Prostate gland (tissue), 2 donors: ENCODE results near the gene ATPAF2. TPM values are rescaled to one million over a fixed set of nuclear protein-coding genes. Genes with fewer than 3 reads are reported as not detected.

Experiments used
- DNase-seq: peaks from one replicate; pipeline ENCODE4 v3.0.0-alpha.2; 2019; ENCODE audit warnings: low spot score
- H3K27ac ChIP-seq, 2 donors: fragments of 200-600 bp; sonication (generic); 2 replicates each; pipeline ENCODE4 v1.5.1; 2017 to 2019
- H3K27me3 ChIP-seq: fragments of 200-600 bp; sonication (generic); replicated peaks from 2 replicates; pipeline ENCODE4 v1.5.1; 2019; ENCODE audit not compliant: insufficient read depth
- H3K36me3 ChIP-seq, 2 donors: fragments of 200-600 bp; sonication (generic); 1 replicate in 1 of 2; 2 replicates in 1 of 2; pipeline versions ENCODE4 v1.5.1 to v1.8.1; 2017 to 2019
- H3K4me1 ChIP-seq: fragments of 200-600 bp; sonication (generic); replicated peaks from 2 replicates; pipeline ENCODE4 v1.5.1; 2019
- H3K4me3 ChIP-seq, 2 donors: fragments of 200-600 bp; sonication (generic); 2 replicates each; pipeline ENCODE4 v1.5.1; 2017 to 2019
- H3K9me3 ChIP-seq: fragments of 200-600 bp; sonication (generic); 2 replicates; pipeline ENCODE4 v1.5.1; 2017
- POLR2A ChIP-seq: fragments of 450-650 bp; IDR thresholded peaks from one replicate; pipeline ENCODE4 v1.6.1; 2016; ENCODE audit warnings: antibody characterized with exemption, mild to moderate bottlenecking
- POLR2AphosphoS5 ChIP-seq: sonication (generic); formaldehyde crosslinking; IDR thresholded peaks from one replicate; pipeline ENCODE4 v1.6.1; 2017; ENCODE audit warnings: antibody characterized with exemption
- WGBS: methylation state at CpG from one replicate; pipeline ENCODE4 v1.1.5; 2018; 5-methylcytosine and 5-hydroxymethylcytosine counted together
- intact Hi-C: fragments of 100-400 bp; cut with DNase I; formaldehyde crosslinking; loops from one replicate; pipeline ENCODE4 v1.14.2; 2022
- total RNA-seq, 2 donors: library from RNA; depleted of rRNA; stranded (reverse); fragments of >200 nt; gene quantifications; one replicate each; pipeline ENCODE4 v1.1.0, GENCODE V29; 2016
- TF ChIP-seq, protein P1 (sequence below), 4 experiments: fragments of 200-600 bp in 2 of 4; fragments of 450-650 bp in 2 of 4; sonication (generic) in 2 of 4; IDR thresholded peaks; 1 replicate in 3 of 4; 2 replicates in 1 of 4; pipeline ENCODE4 v1.5.1; 2016 to 2019; ENCODE audit warnings: antibody characterized with exemption in 4 of 4, mild to moderate bottlenecking in 2 of 4, moderate library complexity in 2 of 4

The ATPAF2 gene
- total RNA-seq, 2 donors from 2014 or later, result 17.7 to 30.5 TPM

GRCh38 chr17:18028952-18029540 is 9.9 kb downstream of the ATPAF2 start:
- no peaks in the 10 kb centered on the region for H3K9me3 ChIP-seq
- 73% methylated on average over 8 of the region's 8 CpGs for WGBS
- no peak for DNase-seq
- no peaks in the 10 kb centered on the region for H3K27me3 ChIP-seq
- no peaks in the 10 kb centered on the region for H3K36me3 ChIP-seq
- intact Hi-C loops, result no loop called here
- TF ChIP-seq POLR2A (no peak), POLR2AphosphoS5 (no peak)
- TF ChIP-seq, protein P1, sequence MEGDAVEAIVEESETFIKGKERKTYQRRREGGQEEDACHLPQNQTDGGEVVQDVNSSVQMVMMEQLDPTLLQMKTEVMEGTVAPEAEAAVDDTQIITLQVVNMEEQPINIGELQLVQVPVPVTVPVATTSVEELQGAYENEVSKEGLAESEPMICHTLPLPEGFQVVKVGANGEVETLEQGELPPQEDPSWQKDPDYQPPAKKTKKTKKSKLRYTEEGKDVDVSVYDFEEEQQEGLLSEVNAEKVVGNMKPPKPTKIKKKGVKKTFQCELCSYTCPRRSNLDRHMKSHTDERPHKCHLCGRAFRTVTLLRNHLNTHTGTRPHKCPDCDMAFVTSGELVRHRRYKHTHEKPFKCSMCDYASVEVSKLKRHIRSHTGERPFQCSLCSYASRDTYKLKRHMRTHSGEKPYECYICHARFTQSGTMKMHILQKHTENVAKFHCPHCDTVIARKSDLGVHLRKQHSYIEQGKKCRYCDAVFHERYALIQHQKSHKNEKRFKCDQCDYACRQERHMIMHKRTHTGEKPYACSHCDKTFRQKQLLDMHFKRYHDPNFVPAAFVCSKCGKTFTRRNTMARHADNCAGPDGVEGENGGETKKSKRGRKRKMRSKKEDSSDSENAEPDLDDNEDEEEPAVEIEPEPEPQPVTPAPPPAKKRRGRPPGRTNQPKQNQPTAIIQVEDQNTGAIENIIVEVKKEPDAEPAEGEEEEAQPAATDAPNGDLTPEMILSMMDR (IDR thresholded peaks at IDR 0.05), result no peak
- no peak overlapping the region for H3K27ac ChIP-seq
- H3K4me1 ChIP-seq, result no peaks in the 10 kb centered on the region
- no peak overlapping the region for H3K4me3 ChIP-seq

GRCh38 chr17:18028114-18028951 is 10.6 kb downstream of the ATPAF2 start:
- no peak for DNase-seq
- Histone ChIP-seq H3K27me3 (no peaks in the 10 kb centered on the region), H3K4me1 (no peaks in the 10 kb centered on the region), H3K27ac (no peak overlapping the region), H3K4me3 (no peak overlapping the region), H3K9me3 (no peaks in the 10 kb centered on the region), H3K36me3 (no peaks in the 10 kb centered on the region)
- 64% methylated on average over 11 of the region's 11 CpGs for WGBS
- no peak for TF ChIP-seq POLR2AphosphoS5
- TF ChIP-seq, protein P1 (IDR thresholded peaks at IDR 0.05), result no peak
- TF ChIP-seq POLR2A, result no peak
- intact Hi-C loops, result no loop called here

- Histone ChIP-seq H3K27ac (no peak overlapping the region), H3K9me3 (no peaks in the 10 kb centered on the region), H3K4me1 (no peaks in the 10 kb centered on the region), H3K36me3 (no peaks in the 10 kb centered on the region), H3K27me3 (no peaks in the 10 kb centered on the region), H3K4me3 (no peak overlapping the region)
- WGBS, result 82% methylated on average over 6 of the region's 6 CpGs
- TF ChIP-seq POLR2A (no peak), POLR2AphosphoS5 (no peak)
- TF ChIP-seq, protein P1 (IDR thresholded peaks at IDR 0.05), result no peak
- DNase-seq, result no peak
- intact Hi-C loops, result no loop called here
Measured at GRCh38 chr17:18027280-18027679, 11.7 kb downstream of the ATPAF2 start.

GRCh38 chr17:18025945-18026776 is 12.8 kb downstream of the ATPAF2 start:
- Histone ChIP-seq H3K27me3 (no peaks in the 10 kb centered on the region), H3K36me3 (no peaks in the 10 kb centered on the region), H3K27ac (no peak overlapping the region), H3K9me3 (no peaks in the 10 kb centered on the region), H3K4me3 (no peak overlapping the region), H3K4me1 (no peaks in the 10 kb centered on the region)
- DNase-seq, result no peak
- TF ChIP-seq POLR2AphosphoS5, result no peak
- TF ChIP-seq POLR2A, result no peak
- TF ChIP-seq, protein P1 (IDR thresholded peaks at IDR 0.05), result no peak
- intact Hi-C loops, result no loop called here
- 78% methylated on average over 11 of the region's 11 CpGs for WGBS
